Stomach (tissue), 4 donors: ENCODE measurements around the gene MARCHF6.

Experiments used
- POLR2A ChIP-seq, 4 donors: fragments of 450-650 bp; IDR thresholded peaks; one replicate each; pipeline ENCODE4 v1.6.1; 2016; ENCODE audit warnings: antibody characterized with exemption in 4 of 4, control low read depth in 2 of 4, mild to moderate bottlenecking in 1 of 4, moderate library complexity in 1 of 4
- POLR2AphosphoS5 ChIP-seq, 3 donors: sonication (generic); formaldehyde crosslinking; IDR thresholded peaks; one replicate each; pipeline ENCODE4 v1.6.1; 2016; ENCODE audit warnings: antibody characterized with exemption in 3 of 3
- TF ChIP-seq, protein P1 (sequence below), 7 experiments: fragments of 450-650 bp in 4 of 7; fragments of 200-600 bp in 3 of 7; sonication (generic) in 3 of 7; IDR thresholded peaks; one replicate each; pipeline ENCODE4 v1.5.1; 2016 to 2019; ENCODE audit warnings: antibody characterized with exemption in 7 of 7, control low read depth in 2 of 7, mild to moderate bottlenecking in 1 of 7

DNA sequence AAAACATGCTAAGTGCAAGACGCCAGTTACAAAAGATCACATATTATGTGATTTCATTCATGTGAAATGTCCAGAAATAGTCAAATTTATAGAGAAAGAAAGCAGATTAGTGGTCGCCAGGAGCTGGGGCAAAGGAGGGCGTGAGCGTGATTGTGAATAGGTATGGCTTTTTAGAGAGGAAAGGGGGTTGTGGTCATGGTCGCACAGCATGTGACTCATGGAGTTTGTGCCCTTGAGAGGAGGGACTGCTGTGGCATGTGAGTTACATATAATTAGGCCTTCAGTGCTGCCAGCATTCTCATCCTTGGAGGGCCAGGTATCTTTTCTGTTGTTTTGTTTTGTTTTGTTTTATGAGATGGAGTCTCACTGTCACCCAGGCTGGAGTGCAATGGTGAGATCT, 21.2 kb upstream of the MARCHF6 start:
- TF ChIP-seq, protein P1, sequence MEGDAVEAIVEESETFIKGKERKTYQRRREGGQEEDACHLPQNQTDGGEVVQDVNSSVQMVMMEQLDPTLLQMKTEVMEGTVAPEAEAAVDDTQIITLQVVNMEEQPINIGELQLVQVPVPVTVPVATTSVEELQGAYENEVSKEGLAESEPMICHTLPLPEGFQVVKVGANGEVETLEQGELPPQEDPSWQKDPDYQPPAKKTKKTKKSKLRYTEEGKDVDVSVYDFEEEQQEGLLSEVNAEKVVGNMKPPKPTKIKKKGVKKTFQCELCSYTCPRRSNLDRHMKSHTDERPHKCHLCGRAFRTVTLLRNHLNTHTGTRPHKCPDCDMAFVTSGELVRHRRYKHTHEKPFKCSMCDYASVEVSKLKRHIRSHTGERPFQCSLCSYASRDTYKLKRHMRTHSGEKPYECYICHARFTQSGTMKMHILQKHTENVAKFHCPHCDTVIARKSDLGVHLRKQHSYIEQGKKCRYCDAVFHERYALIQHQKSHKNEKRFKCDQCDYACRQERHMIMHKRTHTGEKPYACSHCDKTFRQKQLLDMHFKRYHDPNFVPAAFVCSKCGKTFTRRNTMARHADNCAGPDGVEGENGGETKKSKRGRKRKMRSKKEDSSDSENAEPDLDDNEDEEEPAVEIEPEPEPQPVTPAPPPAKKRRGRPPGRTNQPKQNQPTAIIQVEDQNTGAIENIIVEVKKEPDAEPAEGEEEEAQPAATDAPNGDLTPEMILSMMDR (IDR thresholded peaks at IDR 0.05) = no peak
- TF ChIP-seq POLR2A (IDR thresholded peaks at IDR 0.05) (no peak), POLR2AphosphoS5 (IDR thresholded peaks at IDR 0.05) (no peak)
